K562 (cell line): Measurements from ENCODE around the gene SLC6A7.

Experiments used
- CAMTA2 ChIP-seq: fragments of 250-450 bp; sonication (Bioruptor Pico); conservative IDR thresholded peaks from 2 replicates; pipeline ENCODE4 v1.5.1; 2022
- CHD2 ChIP-seq: IDR thresholded peaks from 2 replicates; pipeline ENCODE4 v1.6.1; 2011; ENCODE audit warnings: low read depth, low read length
- ETV6 ChIP-seq, 3 experiments: fragments of 150-350 bp in 1 of 3; sonication (generic) in 1 of 3; formaldehyde crosslinking in 1 of 3; IDR thresholded peaks; 2 replicates each; pipeline versions ENCODE4 v1.6.1 to v1.8.0; 2014 to 2022; ENCODE audit warnings: borderline replicate concordance in 2 of 3, low read depth in 2 of 3, antibody characterized with exemption in 1 of 3, low read length in 1 of 3, mild to moderate bottlenecking in 1 of 3, missing genetic modification reagents in 1 of 3
- EZH2 ChIP-seq: IDR thresholded peaks from 2 replicates; pipeline ENCODE4 v1.6.1; 2012; ENCODE audit warnings: low read depth, mild to moderate bottlenecking, inconsistent platforms, low read length, borderline replicate concordance
- POLR2AphosphoS5 ChIP-seq: IDR thresholded peaks from 2 replicates; pipeline ENCODE4 v1.6.1; 2011; ENCODE audit warnings: mild to moderate bottlenecking, low read depth, low read length, moderate library complexity; ENCODE audit not compliant: control insufficient read depth, insufficient read depth
- TAF1 ChIP-seq: IDR thresholded peaks from 2 replicates; pipeline ENCODE4 v1.6.1; 2011; ENCODE audit warnings: mild to moderate bottlenecking, low read length, moderate library complexity; ENCODE audit not compliant: insufficient read depth, control insufficient read depth, severe bottlenecking; ENCODE audit errors: extremely low read depth
- TF ChIP-seq, protein P1 (sequence below), 3 experiments: IDR thresholded peaks in 2 of 3; conservative IDR thresholded peaks in 1 of 3; 2 replicates each; pipeline ENCODE4 v1.5.1; 2011 to 2012; ENCODE audit warnings: low read length in 3 of 3, mild to moderate bottlenecking in 3 of 3, control low read depth in 2 of 3, improper control_type of control experiment in 1 of 3, inconsistent platforms in 1 of 3, low read depth in 1 of 3, mixed read lengths in 1 of 3, moderate library complexity in 1 of 3; ENCODE audit not compliant: insufficient read depth in 2 of 3

GRCh38 chr5:150144879-150145278 lies 45.0 kb upstream of the SLC6A7 start:
- TF ChIP-seq, protein P1, sequence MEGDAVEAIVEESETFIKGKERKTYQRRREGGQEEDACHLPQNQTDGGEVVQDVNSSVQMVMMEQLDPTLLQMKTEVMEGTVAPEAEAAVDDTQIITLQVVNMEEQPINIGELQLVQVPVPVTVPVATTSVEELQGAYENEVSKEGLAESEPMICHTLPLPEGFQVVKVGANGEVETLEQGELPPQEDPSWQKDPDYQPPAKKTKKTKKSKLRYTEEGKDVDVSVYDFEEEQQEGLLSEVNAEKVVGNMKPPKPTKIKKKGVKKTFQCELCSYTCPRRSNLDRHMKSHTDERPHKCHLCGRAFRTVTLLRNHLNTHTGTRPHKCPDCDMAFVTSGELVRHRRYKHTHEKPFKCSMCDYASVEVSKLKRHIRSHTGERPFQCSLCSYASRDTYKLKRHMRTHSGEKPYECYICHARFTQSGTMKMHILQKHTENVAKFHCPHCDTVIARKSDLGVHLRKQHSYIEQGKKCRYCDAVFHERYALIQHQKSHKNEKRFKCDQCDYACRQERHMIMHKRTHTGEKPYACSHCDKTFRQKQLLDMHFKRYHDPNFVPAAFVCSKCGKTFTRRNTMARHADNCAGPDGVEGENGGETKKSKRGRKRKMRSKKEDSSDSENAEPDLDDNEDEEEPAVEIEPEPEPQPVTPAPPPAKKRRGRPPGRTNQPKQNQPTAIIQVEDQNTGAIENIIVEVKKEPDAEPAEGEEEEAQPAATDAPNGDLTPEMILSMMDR (IDR thresholded peaks at IDR 0.05 in 2 of 3, conservative IDR thresholded peaks at IDR 0.05 in 1 of 3; ENCODE audit: insufficient read depth in 2 of 3, low read depth in 1 of 3, low read length in 3 of 3): no peak
- no peak for TF ChIP-seq CHD2
- no peak for TF ChIP-seq TAF1
- TF ChIP-seq ETV6 (IDR thresholded peaks at IDR 0.05; ENCODE audit: borderline replicate concordance in 1 of 2, low read depth in 2 of 2, low read length in 1 of 2): no peak
- no peak for TF ChIP-seq ETV6 (CRISPR knock-in tag; IDR thresholded peaks at IDR 0.05; ENCODE audit: borderline replicate concordance)
- TF ChIP-seq CAMTA2: no peak
- TF ChIP-seq EZH2: no peak
- TF ChIP-seq POLR2AphosphoS5: no peak
